ENCODE results near the gene CCL1.

The CCL1 gene

DNA sequence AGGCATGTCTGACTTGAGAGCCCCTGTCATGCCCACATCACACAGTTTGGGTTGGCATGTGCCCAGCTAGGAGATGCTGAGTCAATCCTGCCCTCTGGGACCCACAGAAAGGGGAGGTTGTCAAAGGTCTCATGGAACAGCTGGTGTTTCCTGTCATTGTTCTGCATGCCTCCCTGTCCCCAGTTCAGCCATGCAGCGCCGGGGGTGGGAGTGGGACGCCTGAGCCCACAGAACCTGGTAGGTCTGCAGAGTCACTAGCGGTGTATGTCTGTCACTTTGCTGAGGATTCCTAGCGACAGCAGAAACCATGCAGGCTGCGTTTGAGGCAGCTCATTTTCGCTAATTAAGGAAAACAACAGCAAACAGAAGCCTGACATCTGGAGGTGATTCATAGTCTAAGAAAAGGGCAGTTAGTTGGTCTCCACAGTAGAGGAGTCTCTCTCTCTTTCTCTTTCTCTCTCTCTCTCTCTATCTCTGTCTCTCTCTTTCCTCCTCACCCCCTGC is 19.6 kb upstream of the CCL1 start:
- no peak for DNase-seq

DNA sequence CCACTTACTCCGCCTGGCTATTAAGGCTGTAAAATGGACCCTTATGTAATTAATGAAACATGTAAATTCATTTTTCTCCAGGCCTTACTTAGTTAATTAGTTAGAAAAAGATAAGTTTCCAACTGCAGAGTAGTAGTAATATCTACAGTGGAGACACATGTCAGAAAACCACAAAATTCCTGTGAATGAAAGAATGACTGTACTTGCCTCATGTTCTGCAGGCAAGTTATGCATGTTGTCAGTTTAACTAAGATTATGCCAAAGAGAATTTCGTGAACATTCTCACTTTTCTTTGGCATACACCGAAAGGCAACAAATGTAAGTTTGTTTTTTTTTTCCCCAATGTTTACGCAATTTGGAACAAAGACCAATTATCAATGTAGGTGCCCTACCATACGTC is 16.8 kb upstream of the CCL1 start:
- DNase-seq = no peak

GRCh38 chr17:34378664-34379101 is 15.7 kb upstream of the CCL1 start:
- DNase-seq = no peak

DNA sequence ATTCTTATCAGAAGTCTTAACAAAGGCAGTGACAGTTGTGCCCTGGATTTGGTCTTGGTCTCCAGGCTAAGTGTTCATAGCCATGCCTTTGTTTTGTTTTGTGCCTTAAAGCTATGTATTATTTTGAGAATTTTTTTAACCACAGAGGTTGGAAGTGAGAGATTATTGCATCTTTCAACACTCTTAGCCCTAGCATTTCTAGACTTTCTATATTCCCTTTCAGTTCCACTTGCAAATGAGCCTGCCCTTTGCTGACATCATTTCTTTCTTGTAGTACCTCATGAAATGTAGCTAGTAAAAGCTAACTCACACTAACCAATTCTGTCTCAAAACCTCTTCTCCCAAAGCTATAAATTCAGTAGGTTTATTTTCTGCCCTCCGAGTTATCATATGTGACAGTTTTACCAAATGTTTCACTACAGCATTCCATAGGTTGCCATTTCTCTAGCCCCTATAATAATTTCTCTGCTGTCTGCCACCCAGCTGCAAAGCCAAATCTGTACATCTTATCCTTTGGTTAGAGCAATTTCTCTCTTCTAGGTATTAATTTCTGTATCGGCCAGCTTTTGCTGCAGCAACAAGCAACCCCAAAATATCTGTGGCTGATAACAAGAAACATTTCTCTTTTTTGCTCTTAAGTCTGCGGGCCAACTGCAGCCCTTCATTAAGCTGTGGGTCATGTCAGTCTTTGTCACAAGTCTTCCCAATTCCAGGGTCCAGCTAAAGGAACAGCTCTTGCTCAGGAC is 14.2 kb upstream of the CCL1 start:
- no peak for DNase-seq

GRCh38 chr17:34375426-34375997 is 12.5 kb upstream of the CCL1 start:
- DNase-seq = no peak

DNA sequence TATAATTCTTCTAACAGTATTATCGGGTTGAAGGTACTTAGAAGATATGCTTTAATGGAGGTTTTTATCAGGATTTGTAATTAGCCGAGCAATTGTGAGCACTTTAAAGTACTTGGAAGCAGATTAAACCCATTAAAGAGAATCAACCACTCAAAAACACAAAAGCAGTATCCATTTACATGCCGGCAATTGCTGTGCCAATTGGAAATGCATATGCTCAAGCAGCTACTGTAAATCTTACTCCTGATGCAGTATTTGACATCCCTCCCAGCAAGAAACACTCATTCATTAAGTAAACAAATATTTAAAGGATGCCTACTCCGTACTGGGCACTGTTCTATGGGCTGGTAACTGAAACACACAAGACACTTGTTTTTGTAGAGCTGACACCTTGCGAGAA is 11.4 kb upstream of the CCL1 start:
- DNase-seq = no peak

DNA sequence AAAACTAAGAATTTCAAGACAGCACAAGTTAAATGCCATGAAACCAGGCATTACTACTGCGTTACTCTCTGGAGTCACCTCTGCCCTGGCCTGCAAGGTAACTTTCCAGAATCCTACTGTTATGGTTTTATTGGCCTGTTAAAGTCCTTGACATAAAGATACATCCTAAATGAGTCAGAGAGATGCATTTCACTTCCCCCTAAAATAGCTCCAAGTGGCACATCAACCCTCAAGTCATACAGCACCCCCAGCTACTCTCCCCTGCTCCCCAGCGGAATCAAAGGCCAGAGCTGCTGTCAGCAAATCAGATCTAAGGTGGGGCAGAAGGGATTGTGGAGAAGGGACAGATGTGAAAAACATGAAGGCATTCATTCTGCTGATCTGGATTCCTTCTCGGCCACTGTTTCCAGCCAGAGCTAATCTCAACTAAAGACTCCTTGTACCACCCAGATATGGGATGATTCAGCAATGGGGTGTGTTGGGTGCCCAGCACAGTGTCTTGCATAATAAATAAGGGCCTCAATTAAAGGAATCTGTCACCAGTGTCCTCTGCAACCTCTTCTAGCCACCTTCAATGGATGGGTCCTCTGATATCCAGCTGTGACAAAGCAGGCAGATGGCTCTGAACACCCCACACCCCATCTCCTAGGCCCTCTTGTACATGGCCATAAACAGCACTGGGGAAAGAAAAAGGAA is 8.5 kb upstream of the CCL1 start:
- DNase-seq = no peak

- DNase-seq = no peak
Measured at GRCh38 chr17:34370997-34371395, 8.0 kb upstream of the CCL1 start.

GRCh38 chr17:34370376-34370996 is 7.5 kb upstream of the CCL1 start:
- DNase-seq = no peak

DNA sequence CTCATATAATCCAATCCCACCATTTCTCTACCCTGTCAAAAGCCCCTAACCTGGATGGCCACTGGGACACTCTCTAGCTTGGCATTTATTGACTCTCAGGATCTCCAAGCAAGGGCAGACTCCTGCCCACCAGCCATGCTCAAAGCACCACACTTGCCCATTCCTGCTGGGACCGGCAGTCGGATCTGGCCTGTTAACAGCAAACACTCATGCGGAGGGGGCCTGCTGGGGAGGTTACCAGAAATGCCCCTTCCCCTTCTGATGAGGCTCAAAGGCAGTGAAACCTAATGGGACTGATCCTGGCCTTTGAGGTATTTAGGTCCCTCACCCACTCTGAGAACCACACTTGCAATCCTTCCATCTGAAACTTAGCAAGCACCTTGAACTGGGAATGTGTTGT is 6.5 kb upstream of the CCL1 start:
- DNase-seq = no peak

- no peak for DNase-seq
Measured at GRCh38 chr17:34368946-34369500, 6.0 kb upstream of the CCL1 start.

GRCh38 chr17:34368196-34368945 is 5.3 kb upstream of the CCL1 start:
- DNase-seq = no peak

DNA sequence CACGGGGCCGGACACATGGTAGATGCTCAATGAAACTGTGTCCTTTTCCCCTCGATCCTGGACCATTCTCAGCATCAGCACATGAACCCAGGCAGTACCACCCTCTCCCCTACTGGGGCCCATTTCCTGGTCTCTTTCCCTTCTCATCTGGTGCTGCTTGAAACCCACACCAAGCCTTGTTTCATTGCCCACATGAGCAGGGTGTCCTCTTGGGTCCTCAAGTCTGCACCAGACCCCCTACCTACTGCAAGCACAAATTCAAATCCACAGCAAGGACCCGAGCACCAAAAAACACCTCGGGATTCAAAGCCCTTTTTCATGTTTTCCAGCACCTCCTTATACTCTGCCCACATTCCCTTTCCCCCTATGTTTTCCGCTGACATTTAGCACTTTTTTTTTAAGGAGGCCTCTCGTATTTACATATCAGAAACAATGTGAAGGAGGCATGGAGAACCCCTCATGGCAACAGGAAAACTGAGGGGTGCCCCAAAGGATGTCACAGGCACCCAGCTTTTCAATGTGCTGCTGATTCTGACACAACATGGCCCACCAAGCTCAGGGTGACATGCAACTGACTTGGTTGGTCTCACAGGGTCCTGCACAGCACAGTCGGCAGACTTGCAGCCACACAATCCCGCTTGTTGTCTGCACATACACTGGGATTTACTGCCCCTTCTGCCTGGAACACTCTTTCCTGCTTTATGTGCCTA is 4.6 kb upstream of the CCL1 start:
- no peak for DNase-seq

DNA sequence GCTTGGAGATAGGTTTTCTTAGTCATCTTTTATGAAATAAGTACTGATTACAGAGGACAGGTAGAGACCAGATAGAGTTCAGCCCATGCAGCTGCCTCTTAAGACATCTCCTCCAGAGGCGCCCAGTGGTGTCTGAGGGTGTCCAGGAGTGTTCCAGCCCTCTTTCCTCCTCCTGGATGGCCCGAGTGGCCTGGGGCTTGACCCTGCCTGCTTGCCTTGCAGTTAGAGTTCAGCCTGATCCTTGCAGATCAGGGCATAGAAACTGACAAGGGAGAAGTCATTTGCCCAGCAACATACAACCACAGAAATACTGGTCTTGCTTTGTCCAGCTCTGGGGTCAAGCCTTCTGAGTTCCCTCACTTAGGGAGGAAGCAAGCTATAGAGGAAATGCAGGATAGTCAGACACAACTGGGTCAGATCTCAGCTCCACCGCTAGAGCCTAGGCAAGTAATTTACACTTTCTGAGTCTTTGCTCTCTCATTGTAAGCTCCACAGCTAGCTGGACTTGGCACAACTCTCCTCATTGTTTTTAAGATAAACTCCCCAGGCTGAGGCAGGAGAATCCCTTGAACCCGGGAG is 3.6 kb upstream of the CCL1 start:
- DNase-seq = no peak

DNA sequence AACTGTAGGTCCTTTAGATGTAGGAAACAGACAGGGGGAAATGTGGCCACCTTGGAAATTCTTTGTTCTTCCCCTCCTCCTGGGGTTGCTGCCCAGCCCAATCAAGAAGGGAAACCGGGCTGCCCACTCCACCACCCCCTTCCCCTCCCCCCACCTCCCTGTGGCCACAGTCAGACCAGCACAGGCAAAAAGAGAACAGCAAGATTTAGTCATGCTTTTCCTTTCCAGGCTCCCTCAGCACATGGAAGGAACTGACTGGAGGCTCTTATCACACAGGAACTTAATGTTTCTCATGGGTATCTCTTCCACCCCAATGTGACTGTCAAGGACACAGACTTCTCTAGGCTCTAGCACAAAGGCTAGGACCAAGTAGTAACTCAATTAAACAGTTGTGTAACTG is 3.0 kb upstream of the CCL1 start:
- DNase-seq = no peak

DNA sequence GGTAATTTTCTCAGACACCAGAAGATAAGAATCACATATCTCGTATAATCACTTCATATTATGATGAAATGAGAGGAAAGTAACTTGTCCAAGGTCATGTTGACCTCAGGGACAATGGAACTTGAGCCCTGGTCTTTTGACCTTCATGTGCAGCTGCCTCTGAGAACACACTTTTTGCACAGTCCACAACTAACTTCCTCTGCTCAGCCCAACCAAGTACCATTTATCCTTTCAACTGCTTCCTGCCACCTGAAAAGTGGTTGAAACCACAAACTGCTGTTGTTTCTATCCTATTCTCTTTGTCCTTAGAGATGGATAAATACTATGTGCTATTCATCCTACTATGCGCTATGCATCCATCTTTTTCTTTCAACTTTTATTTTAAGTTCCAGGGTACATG is 2.3 kb upstream of the CCL1 start:
- no peak for DNase-seq

DNA sequence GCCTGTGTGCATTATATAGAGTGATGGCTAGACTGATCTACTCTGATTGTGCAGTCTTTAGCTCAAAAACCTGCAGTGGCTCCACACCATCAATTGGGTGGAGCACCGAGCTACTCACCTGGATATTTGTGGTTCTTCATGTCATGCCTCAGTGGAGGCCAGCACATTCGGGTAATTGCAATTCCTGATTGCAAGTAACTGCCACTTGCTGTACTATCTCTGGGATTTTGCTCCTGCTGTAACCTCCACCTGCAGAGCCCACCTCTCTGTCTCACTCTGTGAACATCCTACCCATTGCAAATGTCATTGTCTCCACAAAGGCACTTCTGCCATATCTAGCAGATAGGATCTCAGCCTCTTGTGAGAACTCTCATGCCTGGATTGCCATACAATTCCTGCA is 1.7 kb upstream of the CCL1 start:
- DNase-seq = no peak

DNA sequence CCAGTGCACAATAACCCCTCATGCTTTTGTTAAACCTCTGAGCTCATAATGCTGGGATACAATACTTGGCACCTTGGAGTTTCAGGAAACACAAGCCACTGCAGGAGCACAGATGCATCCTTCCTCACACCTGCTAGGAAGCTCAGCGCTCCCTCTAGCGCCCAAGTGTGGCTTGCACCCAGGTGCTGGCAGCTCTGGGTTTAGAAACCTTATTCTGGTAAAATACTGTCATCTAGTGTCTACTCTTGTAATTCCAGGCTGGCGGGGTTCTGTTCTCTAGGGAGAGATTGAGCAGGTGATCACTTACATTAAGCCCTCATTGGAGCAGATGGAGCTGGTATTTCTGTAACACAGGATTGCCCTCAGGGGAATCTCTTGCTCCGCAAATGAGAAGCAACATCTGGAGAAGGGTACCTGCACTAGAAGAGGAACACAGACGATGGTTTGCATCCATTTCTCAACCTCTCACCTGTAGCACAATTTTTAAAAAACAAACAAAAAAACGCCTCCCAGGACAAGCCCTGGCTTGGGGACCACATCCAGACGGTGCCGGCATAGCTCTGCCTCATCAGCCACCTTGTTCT is 1.5 kb downstream of the CCL1 start:
- DNase-seq = peak; percentile 73 to 79

DNA sequence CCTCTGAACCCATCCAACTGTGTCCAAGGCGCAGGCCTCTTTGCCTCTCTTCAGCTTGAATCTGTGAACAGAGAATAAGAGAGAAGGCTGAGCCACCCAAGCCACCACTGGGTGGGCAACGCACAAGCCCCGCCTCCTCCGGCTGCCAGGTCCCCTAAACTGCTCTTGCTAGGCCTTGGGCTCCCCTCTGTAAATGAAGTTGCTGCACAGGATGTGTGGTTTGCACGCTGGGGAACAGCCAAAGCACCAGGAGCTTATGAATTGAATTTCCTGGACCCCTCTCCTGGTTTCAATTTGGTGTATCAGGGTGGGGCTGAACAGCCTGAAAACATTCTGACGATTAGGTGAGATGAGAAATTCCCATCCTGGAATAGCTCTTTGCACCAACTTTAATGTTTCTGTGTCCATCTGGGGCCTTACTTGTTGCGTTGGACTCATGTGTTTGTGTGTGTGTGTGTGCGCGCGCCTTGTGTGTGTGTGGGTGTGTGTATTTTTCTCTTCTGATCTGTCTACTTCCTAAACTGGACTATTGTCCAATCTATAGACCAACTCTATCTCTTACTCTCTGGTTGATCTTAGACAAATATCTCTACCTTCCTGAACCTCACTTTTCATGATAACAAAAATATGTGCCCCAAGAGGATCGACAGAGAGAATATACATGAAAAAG is 2.3 kb downstream of the CCL1 start:
- DNase-seq = no peak

GRCh38 chr17:34358631-34359030 is 4.4 kb downstream of the CCL1 start:
- DNase-seq = no peak

DNA sequence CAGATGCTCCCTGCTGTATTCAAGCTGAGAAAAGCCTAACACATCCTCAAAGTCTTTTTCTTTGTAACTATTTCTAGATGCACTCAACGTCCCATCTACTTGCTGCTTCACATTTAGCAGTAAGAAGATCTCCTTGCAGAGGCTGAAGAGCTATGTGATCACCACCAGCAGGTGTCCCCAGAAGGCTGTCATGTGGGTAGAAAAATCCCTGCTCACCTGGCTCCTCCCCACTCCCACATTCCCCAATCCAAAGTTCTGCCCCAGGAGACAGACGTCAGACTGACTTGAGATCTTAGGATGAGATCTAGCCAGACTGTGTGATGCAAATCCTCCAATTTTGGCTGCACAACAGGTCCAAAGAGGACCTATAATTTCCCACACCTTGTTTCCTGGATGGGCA is 5.6 kb downstream of the CCL1 start:
- no peak for DNase-seq

All from NCI-H2081 (cell line).